ENCODE data around the gene HCRT.
"Not testable (repeated sequence)": the region's sequence is repeated elsewhere in the genome, so short reads cannot be mapped to it uniquely, and the experiment has no call there.

The HCRT gene

DNA sequence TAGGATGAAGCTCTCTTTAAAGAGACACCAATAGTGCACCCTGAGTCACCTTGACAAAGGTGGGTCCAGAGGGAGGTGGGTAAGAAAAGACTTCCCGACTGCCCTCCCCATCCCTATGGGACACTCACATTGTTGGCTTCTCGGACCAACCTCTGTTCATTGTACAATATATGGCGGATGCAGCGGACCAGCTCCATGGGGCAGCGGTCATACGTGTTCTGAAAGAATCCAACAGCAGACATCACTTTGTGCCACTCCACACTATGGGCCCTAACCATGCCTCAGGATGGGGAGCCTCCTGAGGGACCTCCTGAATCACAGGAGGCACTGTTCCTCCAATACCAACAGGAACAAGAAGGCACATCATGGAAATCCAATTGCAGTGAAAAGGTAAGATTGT, 39.4 kb upstream of the HCRT start:
- TF ChIP-seq, protein P1, sequence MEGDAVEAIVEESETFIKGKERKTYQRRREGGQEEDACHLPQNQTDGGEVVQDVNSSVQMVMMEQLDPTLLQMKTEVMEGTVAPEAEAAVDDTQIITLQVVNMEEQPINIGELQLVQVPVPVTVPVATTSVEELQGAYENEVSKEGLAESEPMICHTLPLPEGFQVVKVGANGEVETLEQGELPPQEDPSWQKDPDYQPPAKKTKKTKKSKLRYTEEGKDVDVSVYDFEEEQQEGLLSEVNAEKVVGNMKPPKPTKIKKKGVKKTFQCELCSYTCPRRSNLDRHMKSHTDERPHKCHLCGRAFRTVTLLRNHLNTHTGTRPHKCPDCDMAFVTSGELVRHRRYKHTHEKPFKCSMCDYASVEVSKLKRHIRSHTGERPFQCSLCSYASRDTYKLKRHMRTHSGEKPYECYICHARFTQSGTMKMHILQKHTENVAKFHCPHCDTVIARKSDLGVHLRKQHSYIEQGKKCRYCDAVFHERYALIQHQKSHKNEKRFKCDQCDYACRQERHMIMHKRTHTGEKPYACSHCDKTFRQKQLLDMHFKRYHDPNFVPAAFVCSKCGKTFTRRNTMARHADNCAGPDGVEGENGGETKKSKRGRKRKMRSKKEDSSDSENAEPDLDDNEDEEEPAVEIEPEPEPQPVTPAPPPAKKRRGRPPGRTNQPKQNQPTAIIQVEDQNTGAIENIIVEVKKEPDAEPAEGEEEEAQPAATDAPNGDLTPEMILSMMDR (conservative IDR thresholded peaks at IDR 0.05; ENCODE audit: low read depth, low read length) = no peak
- no peak for DNase-seq (ENCODE audit: low read depth)
- H3K4me3 ChIP-seq (ENCODE audit: low read depth, low read length) = no peak overlapping the region

DNA sequence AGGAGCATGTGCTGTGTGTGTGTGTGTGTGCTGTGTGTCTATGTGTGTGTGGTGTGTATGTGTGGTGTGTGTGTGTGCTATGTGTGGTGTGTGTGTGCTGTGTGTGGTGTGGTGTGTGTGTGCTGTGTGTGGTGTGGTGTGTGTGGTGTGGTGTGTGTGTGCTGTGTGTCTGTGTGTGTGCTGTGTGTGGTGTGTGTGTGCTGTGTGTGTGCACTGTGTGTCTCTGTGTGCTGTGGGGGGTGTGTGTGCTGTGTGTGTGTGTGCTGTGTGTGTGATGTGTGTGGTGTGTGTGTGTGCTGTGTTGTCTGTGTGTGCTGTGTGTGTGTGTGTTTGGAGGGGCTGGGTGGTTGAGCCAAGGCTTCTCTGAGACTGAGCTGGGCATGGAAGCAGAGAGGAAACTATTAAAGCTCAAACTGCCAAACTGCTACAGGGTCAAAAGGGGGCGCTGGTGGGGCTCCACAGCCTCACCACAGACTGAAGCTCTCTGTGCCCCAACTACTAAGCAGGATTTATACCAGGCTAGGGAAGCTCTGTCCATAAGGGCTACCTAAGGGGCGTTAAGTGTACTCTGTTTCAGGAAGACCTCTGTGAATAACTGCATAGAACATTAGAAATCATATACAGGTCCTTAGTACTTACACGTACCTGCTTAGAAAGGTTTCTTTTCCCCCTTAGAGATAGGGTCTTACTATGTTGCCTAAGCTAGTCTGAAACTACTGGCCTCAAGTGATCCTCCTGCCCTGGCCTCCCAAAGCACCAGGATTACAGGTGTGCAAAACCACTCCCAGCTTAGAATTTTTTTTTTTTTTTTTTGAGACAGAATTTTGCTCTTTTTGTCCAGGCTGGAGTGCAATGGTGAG, 36.9 kb upstream of the HCRT start:
- TF ChIP-seq, protein P1 (conservative IDR thresholded peaks at IDR 0.05; ENCODE audit: low read depth, low read length) = peak; percentile 88
- peak; percentile 83 for DNase-seq (ENCODE audit: low read depth)
- no peak overlapping the region for H3K4me3 ChIP-seq (ENCODE audit: low read depth, low read length)

DNA sequence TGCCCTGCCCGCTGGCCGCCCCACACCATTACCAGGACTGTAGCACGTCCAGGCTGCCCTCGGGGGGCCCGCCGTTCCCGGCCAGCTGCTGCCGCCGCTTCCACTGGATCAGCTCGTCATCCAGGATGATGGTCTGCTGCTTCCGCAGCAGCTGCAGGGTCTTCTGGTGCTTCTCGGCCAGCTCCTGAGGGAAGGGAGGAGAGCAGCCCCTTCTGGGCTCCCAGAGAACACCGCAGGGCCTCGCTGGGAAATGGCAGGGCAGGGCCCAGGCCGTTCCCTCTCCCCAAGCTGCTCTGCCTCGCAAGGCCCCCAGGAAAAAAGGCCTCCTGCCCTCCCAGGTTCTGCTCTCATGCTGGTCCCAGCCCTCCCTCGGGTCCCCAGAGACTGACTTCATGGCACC, 34.0 kb upstream of the HCRT start:
- not testable (repeated sequence) for DNase-seq (ENCODE audit: low read depth); H3K4me3 ChIP-seq (ENCODE audit: low read depth, low read length)

DNA sequence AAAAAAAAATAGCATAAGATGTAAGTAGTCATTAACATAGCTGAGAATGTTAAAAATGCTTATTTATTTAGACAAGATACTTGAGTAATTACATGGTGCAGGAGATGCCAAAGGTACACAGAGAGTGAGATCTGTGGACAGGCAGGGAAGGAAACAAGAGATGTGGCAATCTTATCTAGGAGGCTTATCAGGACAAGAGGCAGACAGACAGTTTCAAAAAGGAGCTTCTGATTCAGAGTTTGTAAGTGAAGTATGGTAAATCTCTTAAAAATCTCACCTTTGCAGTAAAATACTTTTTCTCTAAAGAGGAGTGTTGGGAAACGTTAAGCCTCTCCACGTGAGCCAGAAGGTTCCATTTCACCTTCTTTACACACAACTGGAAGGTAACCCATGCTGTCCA, 28.9 kb upstream of the HCRT start:
- no peak overlapping the region for H3K4me3 ChIP-seq (ENCODE audit: low read depth, low read length)
- no peak for DNase-seq (ENCODE audit: low read depth)
- TF ChIP-seq, protein P1 (conservative IDR thresholded peaks at IDR 0.05; ENCODE audit: low read depth, low read length) = no peak

DNA sequence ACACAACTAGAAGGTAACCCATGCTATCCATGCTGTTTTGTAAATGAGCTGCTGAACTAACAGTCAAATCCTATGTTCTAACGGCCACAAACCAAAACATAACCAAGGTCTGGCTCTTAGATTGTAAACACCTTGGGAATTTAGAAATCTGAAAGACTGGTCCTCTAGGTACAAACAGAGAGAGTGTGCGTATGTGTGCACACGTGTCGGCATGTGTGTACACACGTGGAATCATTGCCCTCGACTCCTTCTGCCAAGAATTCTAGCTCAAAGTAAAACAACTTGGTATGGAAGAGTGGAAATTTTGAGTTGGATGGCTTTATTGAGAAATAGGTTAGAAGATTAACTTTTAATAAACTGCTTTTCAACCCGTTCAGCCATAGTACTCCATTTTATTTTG, 27.1 kb upstream of the HCRT start:
- H3K4me3 ChIP-seq (ENCODE audit: low read depth, low read length) = no peak overlapping the region
- no peak for DNase-seq (ENCODE audit: low read depth)
- TF ChIP-seq, protein P1 (conservative IDR thresholded peaks at IDR 0.05; ENCODE audit: low read depth, low read length) = no peak

DNA sequence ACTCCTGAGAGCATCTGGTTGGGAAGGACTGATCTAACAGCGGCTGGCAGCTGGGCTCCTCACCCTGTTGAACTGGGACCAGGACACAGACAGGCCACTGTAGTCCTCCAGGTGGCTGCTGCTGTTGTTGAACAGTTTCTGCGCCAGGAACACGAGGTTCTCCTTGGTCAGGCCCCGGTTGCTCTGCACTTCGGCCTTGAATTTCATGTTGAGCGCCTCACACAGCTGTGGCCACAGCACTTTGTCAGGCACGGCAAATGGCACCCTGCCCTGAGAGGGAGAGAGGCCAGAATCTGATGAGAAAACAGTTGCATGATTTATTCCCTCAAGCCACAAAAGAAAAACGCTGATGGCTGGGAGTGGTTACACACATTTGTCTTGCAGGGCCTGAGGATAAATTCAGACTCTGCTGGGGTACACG, 26.7 kb upstream of the HCRT start:
- DNase-seq (ENCODE audit: low read depth); H3K4me3 ChIP-seq (ENCODE audit: low read depth, low read length): not testable (repeated sequence)

DNA sequence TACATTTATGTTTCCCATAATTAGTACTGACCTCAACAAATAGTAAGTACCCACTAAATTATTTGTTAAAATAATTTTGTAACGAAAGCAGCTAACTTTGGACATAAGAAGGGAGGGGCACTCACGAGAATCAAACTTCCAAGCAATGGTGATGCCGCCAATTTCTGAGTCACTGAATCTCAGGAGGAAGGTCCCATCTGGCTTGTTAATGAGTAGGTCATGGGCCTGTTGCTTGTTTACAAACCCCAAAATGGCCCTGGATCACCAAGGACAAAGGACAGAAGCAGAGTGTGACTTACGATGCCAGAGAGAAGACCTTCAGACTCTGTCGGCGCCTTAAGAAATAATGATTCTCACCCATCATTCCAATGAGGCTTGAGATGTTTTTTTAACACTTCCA, 24.8 kb upstream of the HCRT start:
- H3K4me3 ChIP-seq (ENCODE audit: low read depth, low read length) = no peak overlapping the region
- DNase-seq (ENCODE audit: low read depth) = no peak
- TF ChIP-seq, protein P1 (conservative IDR thresholded peaks at IDR 0.05; ENCODE audit: low read depth, low read length) = no peak

DNA sequence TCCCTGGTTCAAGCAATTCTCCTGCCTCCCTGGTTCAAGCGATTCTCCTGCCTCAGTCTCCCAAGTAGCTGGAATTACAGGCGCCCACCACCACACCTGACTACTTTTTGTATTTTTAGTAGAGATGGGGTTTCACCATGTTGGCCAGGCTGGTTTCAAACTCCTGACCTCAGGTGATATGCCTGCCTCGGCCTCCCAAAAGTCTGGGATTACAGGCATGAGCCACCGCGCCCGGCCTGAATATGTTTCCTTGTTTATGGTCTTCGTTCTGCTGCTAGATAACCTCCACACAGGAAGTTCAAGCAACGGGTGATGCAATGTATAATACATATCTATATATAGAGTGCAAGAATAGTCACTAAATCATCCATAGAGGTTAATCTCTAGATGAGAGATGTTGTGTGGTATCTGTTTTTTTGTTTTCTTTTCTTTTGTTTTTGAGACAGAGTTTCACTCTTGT, 20.9 kb upstream of the HCRT start:
- DNase-seq (ENCODE audit: low read depth); H3K4me3 ChIP-seq (ENCODE audit: low read depth, low read length): not testable (repeated sequence)
